ENCODE results near the gene ENO4.

- TF ChIP-seq CTCF (IDR thresholded peaks at IDR 0.05): no peak
- no peak for TF ChIP-seq EP300 (IDR thresholded peaks at IDR 0.05)
- TF ChIP-seq POLR2AphosphoS5 (IDR thresholded peaks at IDR 0.05): no peak
- no peak for TF ChIP-seq POLR2A (IDR thresholded peaks at IDR 0.05)
Measured at GRCh38 chr10:116866987-116867595, 17.8 kb downstream of the ENO4 start.
